SK-N-MC (cell line): ENCODE results near the gene STARD9.

ENCODE experiments used
- EZH2 ChIP-seq: fragments of 200-600 bp; sonication (generic); IDR thresholded peaks from one replicate; pipeline ENCODE4 v1.6.1; 2017; ENCODE audit warnings: antibody characterized with exemption
- POLR2AphosphoS5 ChIP-seq: IDR thresholded peaks from 2 replicates; pipeline ENCODE4 v1.6.1; 2012; ENCODE audit warnings: mild to moderate bottlenecking, low read depth, low read length, borderline replicate concordance

- TF ChIP-seq POLR2AphosphoS5 = no peak
- no peak for TF ChIP-seq EZH2
These were observed 17.7 kb downstream of the STARD9 start for GRCh38 chr15:42593143-42593542.
